Erythroblast (primary cell): Measurements from ENCODE around the gene UBASH3B.

Experiments
- GATA1 ChIP-seq: IDR thresholded peaks from 2 replicates; pipeline ENCODE4 v1.6.1; 2011; ENCODE audit warnings: low read depth, mild to moderate bottlenecking, control low read depth, low read length, moderate library complexity
- POLR2A ChIP-seq: IDR thresholded peaks from 2 replicates; pipeline ENCODE4 v1.6.1; 2011; ENCODE audit warnings: mild to moderate bottlenecking, low read length

- TF ChIP-seq POLR2A (no peak), GATA1 (no peak)
These were observed 156.2 kb downstream of the UBASH3B start for GRCh38 chr11:122811721-122812120.
